ENCODE data around the gene ASPG. TPM values are rescaled to one million over a fixed set of nuclear protein-coding genes. Genes with fewer than 3 reads are reported as not detected.

Gene ASPG
- polyA plus RNA-seq, 3 donors: 9.6 to 11.0 (median 10.8) TPM

DNA sequence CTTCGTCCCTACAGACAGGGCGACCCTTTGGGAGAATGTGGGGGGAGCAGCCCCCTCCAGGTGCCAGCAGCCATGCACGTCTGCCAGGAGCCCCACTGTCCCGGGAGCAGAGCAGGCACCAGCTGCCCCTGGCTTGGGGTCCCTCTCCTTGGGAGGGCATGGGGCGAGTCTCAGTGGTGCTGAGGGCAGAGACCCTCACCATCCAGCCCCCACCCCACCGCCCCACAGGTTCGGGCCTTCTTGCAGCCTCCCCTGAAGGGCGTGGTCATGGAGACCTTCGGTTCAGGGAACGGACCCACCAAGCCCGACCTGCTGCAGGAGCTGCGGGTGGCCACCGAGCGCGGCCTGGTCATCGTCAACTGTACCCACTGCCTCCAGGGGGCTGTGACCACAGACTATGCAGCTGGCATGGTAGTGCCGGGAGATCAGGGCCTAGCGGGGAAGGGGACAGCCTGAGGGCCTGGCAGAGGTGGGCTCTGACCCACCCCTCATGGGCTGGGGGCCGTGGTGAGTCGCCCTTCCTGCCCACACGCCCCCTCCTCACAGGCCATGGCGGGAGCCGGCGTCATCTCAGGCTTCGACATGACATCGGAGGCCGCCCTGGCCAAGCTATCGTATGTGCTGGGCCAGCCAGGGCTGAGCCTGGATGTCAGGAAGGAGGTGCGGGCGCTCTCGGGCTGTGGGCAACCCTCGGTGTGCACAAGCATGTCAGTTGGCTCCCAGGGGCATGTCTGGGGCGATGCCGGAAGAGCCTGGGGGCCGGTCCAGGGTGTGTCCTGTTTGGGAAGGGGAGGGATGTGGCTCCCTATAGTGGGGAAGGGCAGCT lies 18.8 kb downstream of the ASPG start:
- DNase-seq (ENCODE audit: low read depth in 3 of 3, low spot score in 2 of 3): no peak

DNA sequence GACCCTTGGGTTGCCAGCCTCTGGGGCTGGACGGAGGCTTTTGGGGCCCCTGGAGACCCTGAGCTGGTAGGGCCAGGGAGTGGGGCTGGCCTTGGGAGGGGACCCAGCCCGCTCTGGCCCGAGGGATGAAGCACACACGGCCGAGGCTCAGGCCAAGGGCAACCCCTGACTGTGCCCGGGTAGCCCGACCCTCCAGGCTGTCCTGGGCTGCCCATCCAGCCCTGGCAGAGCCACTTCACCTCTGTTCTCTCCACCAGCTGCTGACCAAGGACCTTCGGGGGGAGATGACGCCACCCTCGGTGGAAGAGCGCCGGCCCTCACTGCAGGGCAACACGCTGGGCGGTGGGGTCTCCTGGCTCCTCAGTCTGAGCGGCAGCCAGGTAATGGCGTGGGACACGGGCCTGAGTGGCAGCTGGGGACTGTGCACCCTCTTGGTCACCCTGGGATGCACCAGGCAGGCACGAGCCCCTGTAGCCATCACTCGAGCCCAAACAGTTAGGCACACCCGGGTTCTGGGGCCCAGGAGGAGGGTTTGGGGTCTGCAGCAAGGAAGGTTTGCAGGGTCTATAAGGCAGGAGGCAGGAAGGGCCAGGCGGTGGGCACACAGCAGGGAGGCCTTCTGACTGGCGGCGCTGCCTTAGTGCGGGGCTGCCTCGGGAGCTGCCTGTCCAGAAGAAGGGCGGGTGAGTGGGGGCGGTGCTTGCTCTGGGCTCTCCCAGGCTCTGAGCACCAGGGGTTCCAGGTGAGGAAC lies 19.7 kb downstream of the ASPG start:
- no peak for DNase-seq (ENCODE audit: low read depth in 3 of 3, low spot score in 2 of 3)

DNA sequence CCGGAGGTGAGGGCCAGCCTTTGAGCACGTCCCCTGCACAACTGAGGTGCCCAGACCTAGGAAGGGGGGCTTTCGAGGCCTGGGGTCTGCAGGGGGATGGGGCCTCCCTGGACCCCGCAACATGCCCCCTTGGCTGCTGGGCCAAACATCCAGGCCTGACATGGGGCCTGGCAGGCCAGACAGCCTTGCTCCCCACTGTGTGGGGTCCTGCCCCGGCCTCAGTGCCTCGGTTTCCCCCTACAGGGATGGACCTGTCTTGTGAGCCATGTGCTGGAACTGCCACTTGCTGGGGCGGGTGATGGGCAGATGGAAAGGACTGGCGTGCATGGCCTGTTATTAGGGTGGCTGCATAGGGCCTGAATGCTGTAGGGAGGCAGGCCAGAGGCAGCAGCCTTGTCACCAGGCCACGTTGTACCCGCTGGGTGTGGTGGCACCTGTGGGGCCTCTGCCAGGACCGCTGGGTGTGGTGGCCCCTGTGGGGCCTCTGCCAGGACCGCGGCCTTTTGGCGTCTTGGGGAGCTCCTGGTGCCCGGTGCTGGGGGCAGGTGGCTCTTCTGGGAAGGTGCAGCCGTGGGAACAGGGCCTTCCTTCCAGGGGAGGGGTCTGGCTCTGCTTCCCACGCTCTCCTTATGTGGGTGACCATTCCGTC lies 20.4 kb downstream of the ASPG start:
- no peak for DNase-seq (ENCODE audit: low read depth in 3 of 3, low spot score in 2 of 3)

DNA sequence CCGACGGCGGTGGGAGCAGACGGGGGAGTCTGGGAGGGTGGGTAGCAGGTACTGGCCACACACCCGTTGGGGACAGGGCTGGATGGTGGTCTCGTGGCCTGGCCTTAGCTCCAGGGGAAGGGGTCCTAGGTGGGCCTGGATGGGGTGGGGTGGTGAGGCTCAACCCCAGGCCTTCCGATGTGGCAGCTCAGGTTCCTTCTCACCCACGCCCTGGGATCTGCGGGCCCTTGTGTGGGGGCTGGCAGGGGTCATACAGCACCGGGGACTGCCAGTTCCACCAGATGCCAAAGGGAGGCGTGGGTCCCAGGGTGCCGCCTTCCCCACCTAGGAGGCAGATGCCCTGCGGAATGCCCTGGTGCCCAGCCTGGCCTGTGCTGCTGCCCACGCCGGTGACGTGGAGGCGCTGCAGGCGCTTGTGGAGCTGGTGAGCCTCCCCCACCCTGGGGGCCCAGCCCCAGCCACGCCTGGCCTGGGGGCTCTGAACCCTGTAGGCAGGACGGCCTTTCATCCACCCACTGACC lies 21.0 kb downstream of the ASPG start:
- DNase-seq (ENCODE audit: low read depth in 3 of 3, low spot score in 2 of 3): no peak

DNA sequence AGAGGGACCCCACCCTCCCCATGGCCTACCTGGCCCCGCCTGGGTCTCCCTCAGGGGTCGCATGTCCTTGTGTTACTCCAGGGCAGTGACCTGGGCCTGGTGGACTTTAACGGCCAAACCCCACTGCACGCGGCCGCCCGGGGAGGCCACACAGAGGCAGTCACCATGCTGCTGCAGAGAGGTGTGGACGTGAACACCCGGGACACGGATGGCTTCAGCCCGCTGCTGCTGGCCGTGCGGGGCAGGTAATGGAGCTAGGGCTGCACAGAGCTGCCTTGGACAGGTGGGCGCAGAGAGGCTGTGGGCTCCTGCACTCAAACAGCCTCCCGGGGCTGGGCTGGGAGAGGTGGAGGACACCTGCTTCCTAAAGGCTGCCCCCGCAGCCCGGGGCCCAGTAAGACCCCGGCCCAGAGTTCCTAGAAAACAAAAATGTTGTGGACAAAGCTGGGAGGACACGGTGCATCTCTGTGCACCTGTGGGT lies 21.6 kb downstream of the ASPG start:
- no peak for DNase-seq (ENCODE audit: low read depth in 3 of 3, low spot score in 2 of 3)

DNA sequence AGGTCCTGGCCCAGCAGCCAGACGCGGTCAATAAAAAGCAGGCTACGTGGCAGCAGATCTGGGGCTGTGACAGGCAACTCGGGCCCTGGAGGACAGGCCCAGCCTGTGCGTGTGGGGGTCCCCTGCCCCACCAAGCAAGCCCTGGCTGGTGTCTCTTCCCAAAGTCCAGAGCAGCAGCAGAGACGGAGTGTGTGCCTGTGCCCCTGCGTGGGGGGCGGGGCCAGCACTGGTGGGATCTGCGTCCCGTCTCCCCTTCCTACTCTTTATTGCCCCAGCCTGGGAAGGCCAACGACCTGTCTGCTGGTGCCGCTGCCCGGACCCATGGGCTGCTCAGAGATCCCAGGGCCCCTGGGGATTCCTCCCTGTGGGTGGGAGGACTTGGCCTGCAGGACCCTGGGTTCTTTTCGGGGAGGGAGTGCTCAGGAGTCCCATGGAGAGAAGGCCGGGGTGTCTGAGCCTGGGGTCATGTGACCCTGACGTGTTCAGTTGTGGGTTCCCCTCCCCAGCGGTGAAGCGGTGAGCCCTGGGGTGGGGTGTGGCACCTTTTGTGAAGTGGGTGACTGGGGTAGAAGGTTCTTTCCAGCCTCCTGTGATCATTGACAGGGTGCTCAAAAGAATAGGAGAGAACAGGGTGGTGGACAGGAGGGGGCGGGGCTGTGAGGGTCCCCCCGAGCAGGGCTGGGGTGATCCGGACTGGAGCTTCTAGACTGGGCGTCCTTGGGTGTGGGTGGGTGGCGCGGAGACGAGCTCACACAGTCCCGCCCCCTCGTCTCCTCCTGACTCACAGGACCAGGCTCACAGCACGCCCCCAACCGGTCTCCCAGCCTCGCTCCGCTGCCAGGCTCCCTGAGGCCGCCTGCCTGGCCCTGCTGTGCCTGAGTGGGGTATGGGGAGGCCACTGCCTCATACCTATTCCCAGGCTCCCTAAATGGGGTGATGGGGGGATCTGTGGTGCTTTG lies 22.4 kb downstream of the ASPG start:
- no peak for DNase-seq (ENCODE audit: low read depth in 3 of 3, low spot score in 2 of 3)

DNA sequence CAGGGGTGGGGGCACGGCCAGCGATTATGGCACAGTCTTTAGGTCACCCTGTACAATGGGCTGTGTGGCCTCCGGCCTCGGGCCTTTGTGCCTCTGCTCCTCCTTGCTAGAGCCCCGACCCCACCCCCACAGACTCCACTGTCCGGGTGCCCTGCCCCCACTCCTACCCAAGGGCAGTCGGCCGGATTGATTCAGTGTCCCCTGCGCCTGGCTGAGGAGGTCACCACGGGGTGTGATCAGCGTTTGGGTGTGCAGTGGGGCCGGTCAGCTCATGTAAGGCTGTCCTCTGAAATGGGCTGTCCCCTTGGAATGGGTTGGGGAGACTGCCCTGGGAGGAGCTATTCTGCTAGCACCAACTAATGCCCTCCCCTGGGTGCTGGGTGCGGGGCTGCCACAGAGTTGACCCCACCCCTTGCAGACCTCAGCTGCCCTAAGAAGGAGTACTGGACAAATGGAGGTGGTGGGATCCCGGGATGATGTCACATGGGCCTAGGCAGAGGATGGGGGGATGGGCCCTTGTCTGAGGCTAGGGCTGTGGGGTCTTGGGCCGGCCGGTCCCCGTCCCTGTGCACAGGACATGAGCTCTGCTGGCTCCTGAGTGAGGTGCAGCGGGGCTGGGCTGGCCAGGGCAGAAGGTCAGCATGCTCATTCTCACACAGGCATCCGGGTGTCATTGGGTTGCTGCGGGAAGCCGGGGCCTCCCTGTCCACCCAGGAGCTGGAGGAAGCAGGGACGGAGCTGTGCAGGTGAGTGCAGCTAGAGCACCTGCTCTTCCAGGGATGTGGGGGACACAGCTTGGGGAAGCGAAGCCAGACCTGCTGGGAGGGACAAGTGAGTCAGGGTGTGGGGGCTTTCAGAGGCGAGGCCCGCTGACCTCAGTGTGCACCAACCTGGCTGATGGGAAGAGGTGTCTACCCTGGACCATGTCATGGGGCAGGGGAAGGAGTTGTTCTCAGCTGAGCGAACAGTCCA lies 23.4 kb downstream of the ASPG start:
- DNase-seq (ENCODE audit: low read depth in 3 of 3, low spot score in 2 of 3): no peak

DNA sequence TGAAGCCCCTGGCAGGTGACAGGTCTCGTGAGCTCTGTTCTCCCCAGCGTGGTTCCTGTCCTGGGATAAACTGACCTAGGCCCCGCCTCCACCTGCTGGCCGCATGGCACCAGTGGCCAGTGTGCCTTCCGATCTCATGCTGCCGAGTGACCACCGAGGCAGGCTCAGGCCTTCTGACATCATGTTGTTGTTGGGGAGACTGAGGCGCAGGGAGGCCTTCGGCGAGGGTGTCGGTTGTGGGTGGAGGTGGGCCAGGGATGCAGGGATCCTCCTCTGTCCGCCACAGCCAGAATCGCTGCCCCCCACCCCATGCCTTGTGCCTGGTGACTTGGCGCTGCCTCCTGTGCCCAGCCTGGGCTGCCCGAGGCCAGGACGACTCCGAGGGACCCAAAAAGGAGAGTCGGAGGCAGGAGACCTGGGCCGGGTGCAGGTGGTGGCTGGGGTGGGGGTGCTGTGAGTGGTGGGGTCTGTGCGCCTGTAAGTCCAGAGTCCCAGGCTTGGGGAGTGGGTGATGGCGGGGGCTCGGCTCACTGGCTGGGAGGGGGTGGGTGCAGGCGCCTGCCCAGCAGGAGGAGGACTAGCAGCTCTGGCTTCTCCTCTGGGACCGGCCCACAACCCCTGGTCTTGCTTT lies 24.3 kb downstream of the ASPG start:
- no peak for DNase-seq (ENCODE audit: low read depth in 3 of 3, low spot score in 2 of 3)

DNA sequence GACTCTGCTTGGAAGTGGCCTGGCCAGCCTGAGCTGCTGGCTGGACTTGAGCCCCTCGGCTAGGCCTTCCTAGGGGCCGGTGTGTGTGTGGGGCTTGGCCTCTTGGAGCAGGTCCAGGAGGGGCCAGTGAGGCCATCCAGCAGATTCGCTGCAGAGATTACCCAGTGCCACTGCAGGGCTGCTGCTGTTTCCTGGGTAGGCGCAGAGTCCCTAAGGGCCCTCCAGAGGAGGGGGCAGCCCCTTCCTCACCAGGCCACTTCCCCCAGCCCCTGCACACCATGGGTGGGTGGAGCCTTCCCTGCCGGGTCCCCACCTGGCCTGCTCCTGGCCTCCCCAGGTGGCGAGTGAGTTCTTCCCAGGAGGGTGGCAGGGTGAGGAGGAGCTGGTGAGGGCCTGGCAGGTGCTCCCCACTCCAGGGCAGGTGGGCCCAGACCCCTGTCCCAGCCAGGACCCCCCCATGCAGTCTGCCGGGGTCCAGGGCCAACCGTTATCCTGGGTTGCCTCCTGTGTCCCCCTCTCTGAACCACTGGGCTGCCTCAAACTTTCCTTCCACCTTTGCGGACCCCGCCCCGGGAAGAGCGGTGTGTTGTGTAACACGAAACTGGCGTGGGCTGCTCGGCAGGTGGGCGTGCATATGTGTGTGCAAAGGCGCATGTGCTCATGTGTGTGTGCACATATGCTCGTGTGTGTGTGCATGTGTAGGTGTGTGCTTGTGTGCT lies 25.1 kb downstream of the ASPG start:
- no peak for DNase-seq (ENCODE audit: low read depth in 3 of 3, low spot score in 2 of 3)

DNA sequence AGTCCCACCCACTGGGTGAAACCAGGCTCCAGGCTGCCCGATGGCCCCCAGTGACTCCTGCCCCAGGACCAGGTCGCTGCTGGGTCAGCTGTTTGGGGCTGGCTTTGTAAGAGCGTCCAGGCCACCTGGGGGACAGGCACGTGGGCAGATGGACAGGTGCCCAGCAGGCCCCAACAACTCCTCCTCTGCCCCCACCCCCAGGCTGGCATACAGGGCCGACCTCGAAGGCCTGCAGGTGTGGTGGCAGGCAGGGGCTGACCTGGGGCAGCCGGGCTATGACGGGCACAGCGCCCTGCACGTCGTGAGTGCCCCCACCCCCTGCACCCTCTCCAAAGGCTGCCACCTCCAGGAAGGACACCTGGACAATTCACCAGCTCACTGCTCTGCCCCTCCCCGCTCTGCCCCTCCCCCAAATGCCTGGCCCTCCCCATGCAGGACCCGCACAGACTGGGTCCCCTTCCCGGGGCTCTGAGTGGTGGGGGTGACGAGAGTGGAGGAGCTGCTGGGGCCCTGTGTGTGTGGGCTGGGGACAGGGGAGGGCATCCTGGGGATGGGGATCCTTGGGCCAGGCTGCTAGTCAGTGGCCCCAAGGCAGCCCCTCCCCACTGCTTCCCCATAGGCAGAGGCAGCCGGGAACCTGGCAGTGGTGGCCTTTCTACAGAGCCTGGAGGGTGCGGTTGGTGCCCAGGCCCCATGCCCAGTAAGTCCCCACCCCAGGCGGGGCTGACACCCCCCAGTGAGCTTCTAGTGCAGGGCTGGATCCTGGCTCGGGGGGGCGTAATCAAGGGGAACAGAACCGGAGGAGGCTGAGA lies 26.0 kb downstream of the ASPG start:
- DNase-seq (ENCODE audit: low read depth in 3 of 3, low spot score in 2 of 3): no peak

DNA sequence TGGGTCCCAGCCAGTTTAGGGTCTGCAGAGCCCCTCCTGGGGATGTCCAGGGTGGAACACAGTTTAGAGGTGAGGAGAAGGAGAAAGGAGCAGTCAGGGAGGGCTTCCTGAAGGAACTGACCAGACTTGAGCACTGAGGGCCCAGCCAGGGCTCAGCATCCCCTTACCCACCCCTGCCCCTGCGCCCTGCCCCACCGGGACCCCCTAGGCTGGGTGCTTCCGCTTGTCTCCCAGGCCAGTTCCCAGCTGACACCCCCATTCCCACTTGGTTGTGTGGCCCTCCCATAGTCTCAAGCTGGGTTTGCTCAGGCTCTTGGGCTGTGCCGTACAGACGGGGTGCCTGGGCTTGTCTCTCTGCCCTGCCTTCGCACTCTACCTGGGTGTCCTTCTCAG lies 26.6 kb downstream of the ASPG start:
- no peak for DNase-seq (ENCODE audit: low read depth in 3 of 3, low spot score in 2 of 3)

DNA sequence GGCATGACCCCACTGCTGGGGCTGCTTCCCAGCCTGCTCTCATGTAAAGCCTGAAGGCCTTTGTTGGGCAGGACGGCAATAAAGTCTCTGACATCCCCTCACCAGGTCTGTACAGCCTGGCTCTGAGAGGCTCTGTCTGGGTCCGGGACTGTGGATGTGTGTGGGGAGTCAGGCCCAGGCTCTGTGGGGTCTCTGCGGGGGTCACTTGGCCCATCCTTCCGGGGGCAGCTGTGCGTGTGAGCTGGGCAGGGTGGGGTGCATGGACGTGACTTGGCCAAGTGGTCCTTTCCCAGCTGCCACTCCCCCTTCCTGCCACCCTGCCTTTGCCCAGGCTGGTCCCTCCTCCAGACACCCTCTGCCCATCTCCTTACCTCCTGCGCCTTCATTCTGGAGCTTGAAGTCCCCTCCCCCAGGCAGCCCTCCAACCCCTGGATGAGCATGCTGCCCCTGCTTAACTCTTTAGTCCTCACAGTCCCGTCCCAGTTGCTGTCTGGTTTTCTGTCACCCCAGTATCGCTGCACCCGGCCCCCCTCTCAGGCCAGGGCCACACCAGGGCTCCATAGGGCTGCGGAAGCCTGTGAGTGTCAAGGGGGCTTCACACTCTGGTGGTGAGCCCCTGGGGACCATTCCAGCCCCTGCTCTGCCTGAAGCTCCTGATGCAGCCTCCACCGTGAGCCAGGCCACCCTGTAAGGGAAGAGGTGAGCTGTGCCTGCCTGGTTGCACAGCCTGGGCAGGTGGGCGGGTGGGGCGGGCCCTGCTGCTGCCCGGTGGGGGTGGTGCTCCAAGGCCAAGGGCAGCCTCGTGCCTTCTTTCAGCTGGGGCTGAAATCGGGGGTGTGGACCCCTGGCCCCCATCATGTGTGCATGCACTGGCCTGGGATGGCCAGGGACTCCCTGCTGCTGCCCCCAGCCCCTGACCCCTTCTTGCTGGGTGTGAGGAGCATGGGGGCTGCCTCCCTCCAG lies 27.4 kb downstream of the ASPG start:
- DNase-seq (ENCODE audit: low read depth in 3 of 3, low spot score in 2 of 3): no peak

DNA sequence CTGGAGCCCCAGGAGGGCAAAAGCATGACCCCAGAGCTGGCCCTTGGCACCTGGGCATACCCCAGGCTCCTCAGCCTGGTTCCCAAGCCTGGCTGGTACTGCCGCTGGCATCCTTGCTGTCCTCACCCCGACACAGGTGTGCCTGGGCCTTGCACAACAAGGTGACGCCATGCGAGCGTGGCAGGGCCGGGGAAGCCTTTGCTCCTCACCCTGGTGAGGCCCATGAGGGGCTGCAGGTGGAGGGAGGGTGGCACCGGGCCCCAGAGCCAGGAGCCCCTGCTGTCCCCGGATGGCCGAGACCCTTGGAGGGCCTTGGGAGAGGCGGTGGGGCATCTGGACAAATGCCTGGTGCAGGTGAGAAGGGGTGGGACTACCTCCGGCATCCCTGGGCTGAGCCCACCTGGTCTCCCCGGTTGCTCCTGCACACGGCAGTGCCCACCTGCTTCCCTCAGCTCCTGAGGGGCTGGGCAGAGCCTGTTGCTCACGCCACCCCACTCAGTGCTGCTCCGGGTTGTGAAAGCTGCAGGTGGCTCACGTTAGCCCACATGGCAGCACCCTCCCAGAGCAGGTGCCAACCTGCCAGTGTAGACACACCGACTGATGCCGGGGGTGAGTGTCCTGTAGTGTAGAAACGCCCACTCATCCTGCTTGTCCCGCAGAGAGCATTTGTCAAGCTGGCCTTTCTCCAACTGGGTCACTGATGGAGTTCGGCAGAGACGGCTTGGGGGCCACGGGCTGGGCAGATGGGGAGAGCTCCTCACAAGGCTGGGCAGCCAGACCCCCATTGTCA lies 28.3 kb downstream of the ASPG start:
- no peak for DNase-seq (ENCODE audit: low read depth in 3 of 3, low spot score in 2 of 3)

DNA sequence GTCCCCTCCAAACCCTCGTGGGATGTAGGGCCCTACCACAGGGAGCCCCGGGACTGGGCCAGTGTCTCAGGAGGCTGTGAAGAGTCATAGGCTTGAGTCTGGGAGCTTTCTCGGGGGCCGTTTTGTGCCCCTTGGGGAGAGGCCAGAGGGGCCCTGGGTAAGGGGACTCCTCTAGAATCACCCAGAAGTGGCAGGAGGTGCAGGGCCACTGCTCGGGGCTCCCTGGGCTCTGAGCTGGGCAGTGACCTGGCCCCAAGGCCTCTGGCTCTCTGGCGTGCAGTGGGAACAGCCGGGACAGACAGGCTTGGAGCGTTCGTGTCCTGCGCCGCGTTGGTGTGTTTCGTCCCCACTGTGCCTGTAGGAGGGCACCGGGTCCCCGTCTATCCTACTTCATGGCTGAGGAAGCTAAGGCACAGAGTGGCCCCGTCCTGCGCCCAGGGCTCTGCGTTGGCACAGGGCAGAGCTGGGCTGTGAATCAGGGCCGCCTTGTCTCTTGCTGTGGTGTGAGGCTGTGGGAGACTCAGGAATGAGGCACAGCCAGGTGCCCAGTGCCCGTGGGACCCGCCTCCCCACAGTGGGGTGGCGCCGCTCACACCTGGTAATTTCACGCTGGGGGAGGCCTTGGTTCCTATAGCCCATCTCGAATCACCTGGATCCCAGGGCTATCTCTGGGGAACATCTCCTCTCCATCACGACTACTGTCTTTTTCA lies 29.1 kb downstream of the ASPG start:
- DNase-seq (ENCODE audit: low read depth in 3 of 3, low spot score in 2 of 3): no peak
